ENCODE measurements around the gene SYCP2.

- TF ChIP-seq CTCF (IDR thresholded peaks at IDR 0.05) (no peak), POLR2A (IDR thresholded peaks at IDR 0.05) (no peak)
These were observed 3.7 kb upstream of the SYCP2 start for GRCh38 chr20:59937150-59937549.
